ENCODE measurements around the gene TRAPPC2L. TPM values are rescaled to one million over a fixed set of nuclear protein-coding genes. Genes with fewer than 3 reads are reported as not detected.

The TRAPPC2L gene
- total and polyA plus RNA-seq, 10 of the 15 experiments (the other 5 are each of a cell fraction or from before 2014, with no cell fraction given) = 56.3 to 363 (median 118) TPM

DNA sequence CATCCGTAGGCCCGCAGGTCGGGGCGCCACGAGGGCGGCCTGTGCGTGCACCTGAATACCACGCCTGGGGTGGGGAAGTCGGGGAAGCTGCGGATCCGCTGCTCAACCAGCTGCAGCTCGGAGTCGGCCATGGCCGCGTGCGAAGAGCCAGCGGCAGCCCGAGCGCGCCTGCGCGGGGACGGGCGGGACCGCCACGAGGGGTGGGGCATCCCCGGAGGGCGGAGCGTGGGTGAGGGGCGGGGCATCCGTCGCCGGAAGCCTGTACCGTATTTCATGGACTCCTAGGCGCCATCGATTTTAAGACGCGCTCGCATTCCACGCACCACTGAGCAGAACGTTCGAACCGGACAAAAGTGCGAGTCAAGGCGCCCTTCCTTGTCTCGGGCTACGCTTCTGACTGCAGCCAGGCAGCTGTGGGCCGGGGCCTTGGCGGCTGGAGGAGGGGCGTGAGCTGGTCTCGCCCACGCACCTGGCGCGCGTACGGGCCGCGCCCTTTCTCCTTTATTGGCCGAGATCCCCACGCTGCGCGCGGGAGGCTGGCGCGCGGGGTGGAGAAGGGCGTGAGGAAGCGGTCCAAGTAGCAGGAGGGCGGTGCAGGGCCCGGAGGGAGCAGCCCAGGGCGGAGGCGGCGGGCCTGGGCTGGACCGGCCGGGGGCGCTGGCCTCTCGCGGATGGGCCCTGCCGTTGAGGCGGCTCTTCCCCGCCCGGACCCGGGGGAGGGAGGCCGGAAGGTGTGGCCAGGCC lies 45.0 kb upstream of the TRAPPC2L start, which contains the start of gene APRT (continued):
- no peak for TF ChIP-seq SMAD1 (IDR thresholded peaks at IDR 0.05; ENCODE audit: low read depth, partially characterized antibody)
- no peak for TF ChIP-seq EP300 (IDR thresholded peaks at IDR 0.05; ENCODE audit: borderline replicate concordance in 1 of 2, control insufficient read depth in 1 of 2, low read depth in 2 of 2, low read length in 2 of 2)
- TF ChIP-seq HDAC2 (IDR thresholded peaks at IDR 0.05) = no peak
- TF ChIP-seq, protein P1, sequence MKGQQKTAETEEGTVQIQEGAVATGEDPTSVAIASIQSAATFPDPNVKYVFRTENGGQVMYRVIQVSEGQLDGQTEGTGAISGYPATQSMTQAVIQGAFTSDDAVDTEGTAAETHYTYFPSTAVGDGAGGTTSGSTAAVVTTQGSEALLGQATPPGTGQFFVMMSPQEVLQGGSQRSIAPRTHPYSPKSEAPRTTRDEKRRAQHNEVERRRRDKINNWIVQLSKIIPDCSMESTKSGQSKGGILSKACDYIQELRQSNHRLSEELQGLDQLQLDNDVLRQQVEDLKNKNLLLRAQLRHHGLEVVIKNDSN (IDR thresholded peaks at IDR 0.05; ENCODE audit: borderline replicate concordance, extremely low read length, insufficient read depth, low read depth, low read length) = peak; percentile 19
- no peak for TF ChIP-seq BMI1 (IDR thresholded peaks at IDR 0.05; ENCODE audit: borderline replicate concordance)
- TF ChIP-seq NR2C1 (IDR thresholded peaks at IDR 0.05) = no peak
- TF ChIP-seq TARDBP (IDR thresholded peaks at IDR 0.05; ENCODE audit: borderline replicate concordance) = no peak
- TF ChIP-seq, protein P2, sequence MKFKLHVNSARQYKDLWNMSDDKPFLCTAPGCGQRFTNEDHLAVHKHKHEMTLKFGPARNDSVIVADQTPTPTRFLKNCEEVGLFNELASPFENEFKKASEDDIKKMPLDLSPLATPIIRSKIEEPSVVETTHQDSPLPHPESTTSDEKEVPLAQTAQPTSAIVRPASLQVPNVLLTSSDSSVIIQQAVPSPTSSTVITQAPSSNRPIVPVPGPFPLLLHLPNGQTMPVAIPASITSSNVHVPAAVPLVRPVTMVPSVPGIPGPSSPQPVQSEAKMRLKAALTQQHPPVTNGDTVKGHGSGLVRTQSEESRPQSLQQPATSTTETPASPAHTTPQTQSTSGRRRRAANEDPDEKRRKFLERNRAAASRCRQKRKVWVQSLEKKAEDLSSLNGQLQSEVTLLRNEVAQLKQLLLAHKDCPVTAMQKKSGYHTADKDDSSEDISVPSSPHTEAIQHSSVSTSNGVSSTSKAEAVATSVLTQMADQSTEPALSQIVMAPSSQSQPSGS (IDR thresholded peaks at IDR 0.05; ENCODE audit: low read length) = no peak
- peak; percentile 83; the same call in 1 of the 2 replicates for TF ChIP-seq SMARCA5 (IDR thresholded peaks at IDR 0.05)
- TF ChIP-seq, protein P3, sequence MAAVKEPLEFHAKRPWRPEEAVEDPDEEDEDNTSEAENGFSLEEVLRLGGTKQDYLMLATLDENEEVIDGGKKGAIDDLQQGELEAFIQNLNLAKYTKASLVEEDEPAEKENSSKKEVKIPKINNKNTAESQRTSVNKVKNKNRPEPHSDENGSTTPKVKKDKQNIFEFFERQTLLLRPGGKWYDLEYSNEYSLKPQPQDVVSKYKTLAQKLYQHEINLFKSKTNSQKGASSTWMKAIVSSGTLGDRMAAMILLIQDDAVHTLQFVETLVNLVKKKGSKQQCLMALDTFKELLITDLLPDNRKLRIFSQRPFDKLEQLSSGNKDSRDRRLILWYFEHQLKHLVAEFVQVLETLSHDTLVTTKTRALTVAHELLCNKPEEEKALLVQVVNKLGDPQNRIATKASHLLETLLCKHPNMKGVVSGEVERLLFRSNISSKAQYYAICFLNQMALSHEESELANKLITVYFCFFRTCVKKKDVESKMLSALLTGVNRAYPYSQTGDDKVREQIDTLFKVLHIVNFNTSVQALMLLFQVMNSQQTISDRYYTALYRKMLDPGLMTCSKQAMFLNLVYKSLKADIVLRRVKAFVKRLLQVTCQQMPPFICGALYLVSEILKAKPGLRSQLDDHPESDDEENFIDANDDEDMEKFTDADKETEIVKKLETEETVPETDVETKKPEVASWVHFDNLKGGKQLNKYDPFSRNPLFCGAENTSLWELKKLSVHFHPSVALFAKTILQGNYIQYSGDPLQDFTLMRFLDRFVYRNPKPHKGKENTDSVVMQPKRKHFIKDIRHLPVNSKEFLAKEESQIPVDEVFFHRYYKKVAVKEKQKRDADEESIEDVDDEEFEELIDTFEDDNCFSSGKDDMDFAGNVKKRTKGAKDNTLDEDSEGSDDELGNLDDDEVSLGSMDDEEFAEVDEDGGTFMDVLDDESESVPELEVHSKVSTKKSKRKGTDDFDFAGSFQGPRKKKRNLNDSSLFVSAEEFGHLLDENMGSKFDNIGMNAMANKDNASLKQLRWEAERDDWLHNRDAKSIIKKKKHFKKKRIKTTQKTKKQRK (IDR thresholded peaks at IDR 0.05; ENCODE audit: low read depth, low read length) = no peak
- TF ChIP-seq, protein P4, sequence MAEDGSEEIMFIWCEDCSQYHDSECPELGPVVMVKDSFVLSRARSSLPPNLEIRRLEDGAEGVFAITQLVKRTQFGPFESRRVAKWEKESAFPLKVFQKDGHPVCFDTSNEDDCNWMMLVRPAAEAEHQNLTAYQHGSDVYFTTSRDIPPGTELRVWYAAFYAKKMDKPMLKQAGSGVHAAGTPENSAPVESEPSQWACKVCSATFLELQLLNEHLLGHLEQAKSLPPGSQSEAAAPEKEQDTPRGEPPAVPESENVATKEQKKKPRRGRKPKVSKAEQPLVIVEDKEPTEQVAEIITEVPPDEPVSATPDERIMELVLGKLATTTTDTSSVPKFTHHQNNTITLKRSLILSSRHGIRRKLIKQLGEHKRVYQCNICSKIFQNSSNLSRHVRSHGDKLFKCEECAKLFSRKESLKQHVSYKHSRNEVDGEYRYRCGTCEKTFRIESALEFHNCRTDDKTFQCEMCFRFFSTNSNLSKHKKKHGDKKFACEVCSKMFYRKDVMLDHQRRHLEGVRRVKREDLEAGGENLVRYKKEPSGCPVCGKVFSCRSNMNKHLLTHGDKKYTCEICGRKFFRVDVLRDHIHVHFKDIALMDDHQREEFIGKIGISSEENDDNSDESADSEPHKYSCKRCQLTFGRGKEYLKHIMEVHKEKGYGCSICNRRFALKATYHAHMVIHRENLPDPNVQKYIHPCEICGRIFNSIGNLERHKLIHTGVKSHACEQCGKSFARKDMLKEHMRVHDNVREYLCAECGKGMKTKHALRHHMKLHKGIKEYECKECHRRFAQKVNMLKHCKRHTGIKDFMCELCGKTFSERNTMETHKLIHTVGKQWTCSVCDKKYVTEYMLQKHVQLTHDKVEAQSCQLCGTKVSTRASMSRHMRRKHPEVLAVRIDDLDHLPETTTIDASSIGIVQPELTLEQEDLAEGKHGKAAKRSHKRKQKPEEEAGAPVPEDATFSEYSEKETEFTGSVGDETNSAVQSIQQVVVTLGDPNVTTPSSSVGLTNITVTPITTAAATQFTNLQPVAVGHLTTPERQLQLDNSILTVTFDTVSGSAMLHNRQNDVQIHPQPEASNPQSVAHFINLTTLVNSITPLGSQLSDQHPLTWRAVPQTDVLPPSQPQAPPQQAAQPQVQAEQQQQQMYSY (CRISPR knock-in tag; IDR thresholded peaks at IDR 0.05) = no peak
- TF ChIP-seq CEBPB (IDR thresholded peaks at IDR 0.05; ENCODE audit: borderline replicate concordance in 1 of 2, low read depth in 2 of 2, low read length in 2 of 2) = no peak
- TF ChIP-seq, protein P5, sequence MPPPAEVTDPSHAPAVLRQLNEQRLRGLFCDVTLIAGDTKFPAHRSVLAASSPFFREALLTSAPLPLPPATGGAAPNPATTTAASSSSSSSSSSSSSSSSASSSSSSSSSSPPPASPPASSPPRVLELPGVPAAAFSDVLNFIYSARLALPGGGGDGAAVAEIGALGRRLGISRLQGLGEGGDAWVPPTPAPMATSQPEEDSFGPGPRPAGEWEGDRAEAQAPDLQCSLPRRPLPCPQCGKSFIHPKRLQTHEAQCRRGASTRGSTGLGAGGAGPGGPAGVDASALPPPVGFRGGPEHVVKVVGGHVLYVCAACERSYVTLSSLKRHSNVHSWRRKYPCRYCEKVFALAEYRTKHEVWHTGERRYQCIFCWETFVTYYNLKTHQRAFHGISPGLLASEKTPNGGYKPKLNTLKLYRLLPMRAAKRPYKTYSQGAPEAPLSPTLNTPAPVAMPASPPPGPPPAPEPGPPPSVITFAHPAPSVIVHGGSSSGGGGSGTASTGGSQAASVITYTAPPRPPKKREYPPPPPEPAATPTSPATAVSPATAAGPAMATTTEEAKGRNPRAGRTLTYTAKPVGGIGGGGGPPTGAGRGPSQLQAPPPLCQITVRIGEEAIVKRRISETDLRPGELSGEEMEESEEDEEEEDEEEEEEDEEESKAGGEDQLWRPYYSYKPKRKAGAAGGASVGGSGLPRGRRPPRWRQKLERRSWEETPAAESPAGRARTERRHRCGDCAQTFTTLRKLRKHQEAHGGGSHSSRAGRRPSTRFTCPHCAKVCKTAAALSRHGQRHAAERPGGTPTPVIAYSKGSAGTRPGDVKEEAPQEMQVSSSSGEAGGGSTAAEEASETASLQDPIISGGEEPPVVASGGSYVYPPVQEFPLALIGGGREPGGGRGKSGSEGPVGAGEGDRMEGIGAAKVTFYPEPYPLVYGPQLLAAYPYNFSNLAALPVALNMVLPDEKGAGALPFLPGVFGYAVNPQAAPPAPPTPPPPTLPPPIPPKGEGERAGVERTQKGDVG (CRISPR knock-in tag; IDR thresholded peaks at IDR 0.05) = no peak

All from GM12878 (cell line).